ENCODE results near the gene HSPB1.

- TF ChIP-seq POLR2AphosphoS5 (IDR thresholded peaks at IDR 0.05), result no peak
- TF ChIP-seq CTCF (IDR thresholded peaks at IDR 0.05), result no peak
Observed at GRCh38 chr7:76301000-76301399, 1.5 kb upstream of the HSPB1 start.

Measured in suprapubic skin (tissue), 3 donors.